GM23248 (cell line): ENCODE measurements around the gene ABCB11.

Experiments used
- EZH2 ChIP-seq: fragments of 200-600 bp; sonication (generic); IDR thresholded peaks from 2 replicates; pipeline ENCODE4 v1.6.1; 2018; ENCODE audit warnings: antibody characterized with exemption, mild to moderate bottlenecking; ENCODE audit not compliant: insufficient read depth, poor library complexity, severe bottlenecking
- EZH2phosphoT487 ChIP-seq: fragments of 200-600 bp; sonication (generic); IDR thresholded peaks from 2 replicates; pipeline ENCODE4 v1.6.1; 2018; ENCODE audit warnings: antibody characterized with exemption, moderate library complexity, mild to moderate bottlenecking, low read depth; ENCODE audit not compliant: insufficient read depth

- no peak for TF ChIP-seq EZH2phosphoT487
- TF ChIP-seq EZH2, result no peak
These were observed 102.1 kb downstream of the ABCB11 start for GRCh38 chr2:168929031-168929430.
